H1 (cell line): Measurements from ENCODE around the gene STKLD1. TPM values are rescaled to one million over a fixed set of nuclear protein-coding genes. Genes with fewer than 3 reads are reported as not detected.

Experiments
- CTCF ChIA-PET: fragments of 300-600 bp; sonication (Branson Sonifier 250); formaldehyde crosslinking; loops from one replicate; lab custom pipeline; 2021; ENCODE audit not compliant: partially characterized antibody; lab: Charles Lee
- POLR2A ChIA-PET: fragments of 300-600 bp; sonication (Branson Sonifier 250); formaldehyde crosslinking; loops from one replicate; lab custom pipeline; 2021; ENCODE audit warnings: inconsistent platforms; ENCODE audit not compliant: partially characterized antibody; lab: Charles Lee
- DNase-seq, 2 experiments: peaks; one replicate each; pipeline versions ENCODE4 v3.0.0 to v3.0.0-alpha.2; 2010 to 2022; ENCODE audit warnings: low spot score in 2 of 2, low read depth in 1 of 2, mixed read lengths in 1 of 2
- FAIRE-seq: peaks from 2 replicates; lab custom pipeline; 2011; peaks lifted over from hg19 to GRCh38; lab: Jason Lieb, UNC
- H2AFZ ChIP-seq: 2 replicates; pipeline ENCODE4 v1.8.1; 2012; ENCODE audit warnings: low read length, inconsistent platforms
- H2AK5ac ChIP-seq: 2 replicates; pipeline ENCODE4 v1.6.1; 2013; ENCODE audit warnings: low read depth, low read length
- H2BK120ac ChIP-seq: replicated peaks from 2 replicates; pipeline ENCODE3; 2013; ENCODE audit warnings: low read depth, low read length, inconsistent platforms
- H2BK12ac ChIP-seq: 2 replicates; pipeline ENCODE4 v1.6.1; 2013; ENCODE audit warnings: low read depth, low read length
- H2BK15ac ChIP-seq: 2 replicates; pipeline ENCODE4 v1.6.1; 2013; ENCODE audit warnings: low read length
- H2BK20ac ChIP-seq: 2 replicates; pipeline ENCODE4 v1.6.1; 2013; ENCODE audit warnings: low read length
- H2BK5ac ChIP-seq: 2 replicates; pipeline ENCODE4 v1.6.1; 2013; ENCODE audit warnings: low read depth, low read length
- H3K14ac ChIP-seq: 2 replicates; pipeline ENCODE4 v1.6.1; 2013; ENCODE audit warnings: inconsistent platforms; ENCODE audit not compliant: insufficient read length
- H3K18ac ChIP-seq: 2 replicates; pipeline ENCODE4 v1.6.1; 2013; ENCODE audit warnings: low read length; ENCODE audit errors: extremely low read depth
- H3K23ac ChIP-seq: 2 replicates; pipeline ENCODE4 v1.6.1; 2013; ENCODE audit warnings: inconsistent platforms; ENCODE audit not compliant: insufficient read length
- H3K23me2 ChIP-seq: 2 replicates; pipeline ENCODE4 v1.6.1; 2013; ENCODE audit warnings: low read depth, low read length
- H3K27ac ChIP-seq: 2 replicates; pipeline ENCODE4 v1.6.1; 2011; ENCODE audit warnings: low read depth, low read length, inconsistent platforms
- H3K27me3 ChIP-seq, 4 experiments: replicated peaks in 1 of 4; 1 replicate in 1 of 4; 2 replicates in 3 of 4; pipeline versions ENCODE4 v1.6.1 to v1.8.1; 2011 to 2013; ENCODE audit warnings: low read length in 3 of 4, mild to moderate bottlenecking in 3 of 4, inconsistent platforms in 2 of 4, mixed read lengths in 2 of 4, moderate library complexity in 1 of 4; ENCODE audit not compliant: control insufficient read depth in 3 of 4, insufficient read depth in 3 of 4; ENCODE audit errors: extremely low read depth in 1 of 4
- H3K36me3 ChIP-seq, 4 experiments: 2 replicates each; pipeline versions ENCODE4 v1.6.1 to v1.8.1; 2011 to 2013; ENCODE audit warnings: mild to moderate bottlenecking in 4 of 4, low read length in 3 of 4, moderate library complexity in 2 of 4, control low read depth in 1 of 4, inconsistent platforms in 1 of 4; ENCODE audit not compliant: insufficient read depth in 4 of 4, control insufficient read depth in 2 of 4
- H3K4ac ChIP-seq: replicated peaks from 2 replicates; pipeline ENCODE3; 2013; ENCODE audit warnings: low read length, low read depth, mixed read lengths, inconsistent platforms; ENCODE audit not compliant: insufficient read length
- H3K4me1 ChIP-seq, 4 experiments: replicated peaks in 1 of 4; 1 replicate in 1 of 4; 2 replicates in 3 of 4; pipeline versions ENCODE4 v1.6.1 to v1.8.1; 2011 to 2013; ENCODE audit warnings: low read length in 3 of 4, inconsistent platforms in 2 of 4, mixed read lengths in 1 of 4; ENCODE audit not compliant: insufficient read depth in 4 of 4, control insufficient read depth in 3 of 4
- H3K4me2 ChIP-seq, 2 experiments: 2 replicates each; pipeline versions ENCODE4 v1.6.1 to v1.8.1; 2011 to 2013; ENCODE audit warnings: low read depth in 2 of 2, low read length in 2 of 2, control low read depth in 1 of 2, inconsistent platforms in 1 of 2, mild to moderate bottlenecking in 1 of 2; ENCODE audit not compliant: insufficient read depth in 1 of 2
- H3K4me3 ChIP-seq, 4 experiments: fragments of 200-600, 300-600 bp in 1 of 4; sonication (generic), shearing (Covaris generic), sonication (Bioruptor Twin) in 1 of 4; 2 replicates each; pipeline versions ENCODE4 v1.5.1 to v1.8.1; 2011 to 2016; ENCODE audit warnings: low read length in 4 of 4, low read depth in 3 of 4, control low read depth in 2 of 4, inconsistent platforms in 2 of 4, mild to moderate bottlenecking in 2 of 4, mixed read lengths in 1 of 4, moderate library complexity in 1 of 4; ENCODE audit not compliant: insufficient read depth in 2 of 4; ENCODE audit errors: extremely low read depth in 1 of 4
- H3K56ac ChIP-seq: replicated peaks from 2 replicates; pipeline ENCODE3; 2013; ENCODE audit warnings: low read depth, mild to moderate bottlenecking, mixed read lengths, low read length, inconsistent platforms; ENCODE audit not compliant: insufficient read length
- H3K79me1 ChIP-seq: 2 replicates; pipeline ENCODE4 v1.6.1; 2013; ENCODE audit warnings: low read depth, low read length, control low read depth
- H3K79me2 ChIP-seq, 2 experiments: 2 replicates each; pipeline versions ENCODE4 v1.6.1 to v1.8.1; 2012 to 2013; ENCODE audit warnings: low read length in 2 of 2, mild to moderate bottlenecking in 2 of 2, inconsistent platforms in 1 of 2; ENCODE audit not compliant: insufficient read depth in 2 of 2, control insufficient read depth in 1 of 2
- H3K9ac ChIP-seq, 4 experiments: replicated peaks in 1 of 4; 1 replicate in 1 of 4; 2 replicates in 3 of 4; pipeline versions ENCODE4 v1.6.1 to v1.8.1; 2011 to 2013; ENCODE audit warnings: low read depth in 3 of 4, low read length in 3 of 4, control low read depth in 2 of 4, mild to moderate bottlenecking in 2 of 4, moderate library complexity in 2 of 4, inconsistent platforms in 1 of 4; ENCODE audit errors: extremely low read depth in 1 of 4
- H3K9me3 ChIP-seq, 2 experiments: 2 replicates each; pipeline versions ENCODE4 v1.6.1 to v1.8.1; 2012 to 2013; ENCODE audit warnings: mild to moderate bottlenecking in 2 of 2, moderate library complexity in 2 of 2, control low read depth in 1 of 2, inconsistent platforms in 1 of 2, low read depth in 1 of 2, low read length in 1 of 2, mixed read lengths in 1 of 2; ENCODE audit not compliant: insufficient read depth in 2 of 2
- H4K20me1 ChIP-seq, 2 experiments: replicated peaks in 1 of 2; 2 replicates each; pipeline versions ENCODE3 to v1.8.1; 2011 to 2013; ENCODE audit warnings: inconsistent platforms in 2 of 2, low read length in 2 of 2, mild to moderate bottlenecking in 1 of 2; ENCODE audit not compliant: insufficient read depth in 2 of 2, control insufficient read depth in 1 of 2
- H4K5ac ChIP-seq: 2 replicates; pipeline ENCODE4 v1.6.1; 2013; ENCODE audit warnings: low read length, low read depth, mixed read lengths, inconsistent platforms; ENCODE audit not compliant: insufficient read length
- H4K8ac ChIP-seq: 2 replicates; pipeline ENCODE4 v1.8.0; 2013; ENCODE audit warnings: mild to moderate bottlenecking, moderate library complexity, low read length, inconsistent platforms; ENCODE audit not compliant: insufficient read depth; ENCODE audit errors: extremely low read depth
- H4K91ac ChIP-seq: replicated peaks from 2 replicates; pipeline ENCODE3; 2013; ENCODE audit warnings: low read length, mixed read lengths, inconsistent platforms; ENCODE audit not compliant: insufficient read length
- POLR2AphosphoS5 ChIP-seq: IDR thresholded peaks from 2 replicates; pipeline ENCODE4 v1.6.1; 2011; ENCODE audit warnings: low read depth, low read length
- SAP30 ChIP-seq: fragments of 300-600 bp; sonication (generic); IDR thresholded peaks from 2 replicates; pipeline ENCODE4 v1.7.1; 2012; ENCODE audit warnings: low read length, moderate library complexity, mild to moderate bottlenecking, inconsistent platforms; ENCODE audit not compliant: insufficient read depth, insufficient replicate concordance
- WGBS, 2 experiments: shearing (Covaris generic) in 1 of 2; methylation state at CpG; one replicate each; pipeline versions ENCODE4 v1.1.6 to v1.1.7; 2013 to 2015; ENCODE audit warnings: low lambda C conversion rate in 2 of 2, mixed read lengths in 2 of 2, inconsistent platforms in 1 of 2, low coverage in 1 of 2, missing lambda C conversion rate in 1 of 2; ENCODE audit not compliant: insufficient replicate concordance in 2 of 2, insufficient coverage in 1 of 2, insufficient read length in 1 of 2; ENCODE audit errors: extremely low coverage in 1 of 2, missing lambda C conversion rate in 1 of 2; 5-methylcytosine and 5-hydroxymethylcytosine counted together
- polyA plus RNA-seq, 7 experiments: library from polyadenylated mRNA; depleted of rRNA in 3 of 7; stranded (reverse) in 5 of 7; unstranded in 2 of 7; fragments of >200 nt in 5 of 7; fragments of 200-250 nt in 2 of 7; gene quantifications; 1 replicate in 5 of 7; 2 replicates in 1 of 7; 4 replicates in 1 of 7; pipeline versions ENCODE4 v1.2.1 to v1.2.3, GENCODE V29; 2011 to 2013; ENCODE audit warnings: missing spikeins in 2 of 7, mixed read lengths in 2 of 7
- total RNA-seq: library from RNA; stranded (reverse); fragmentation: NEBNext Ultra II Directional; extraction: Animal tissue kit (Norgen Biotek cat#: 25700); gene quantifications from 2 replicates; pipeline ENCODE4 v1.2.1, GENCODE V29; 2021

The STKLD1 gene
- total and polyA plus RNA-seq, 2 of the 8 experiments (the other 6 are each of a cell fraction or from before 2014, with no cell fraction given): 0.26 TPM; not detected in 1

DNA sequence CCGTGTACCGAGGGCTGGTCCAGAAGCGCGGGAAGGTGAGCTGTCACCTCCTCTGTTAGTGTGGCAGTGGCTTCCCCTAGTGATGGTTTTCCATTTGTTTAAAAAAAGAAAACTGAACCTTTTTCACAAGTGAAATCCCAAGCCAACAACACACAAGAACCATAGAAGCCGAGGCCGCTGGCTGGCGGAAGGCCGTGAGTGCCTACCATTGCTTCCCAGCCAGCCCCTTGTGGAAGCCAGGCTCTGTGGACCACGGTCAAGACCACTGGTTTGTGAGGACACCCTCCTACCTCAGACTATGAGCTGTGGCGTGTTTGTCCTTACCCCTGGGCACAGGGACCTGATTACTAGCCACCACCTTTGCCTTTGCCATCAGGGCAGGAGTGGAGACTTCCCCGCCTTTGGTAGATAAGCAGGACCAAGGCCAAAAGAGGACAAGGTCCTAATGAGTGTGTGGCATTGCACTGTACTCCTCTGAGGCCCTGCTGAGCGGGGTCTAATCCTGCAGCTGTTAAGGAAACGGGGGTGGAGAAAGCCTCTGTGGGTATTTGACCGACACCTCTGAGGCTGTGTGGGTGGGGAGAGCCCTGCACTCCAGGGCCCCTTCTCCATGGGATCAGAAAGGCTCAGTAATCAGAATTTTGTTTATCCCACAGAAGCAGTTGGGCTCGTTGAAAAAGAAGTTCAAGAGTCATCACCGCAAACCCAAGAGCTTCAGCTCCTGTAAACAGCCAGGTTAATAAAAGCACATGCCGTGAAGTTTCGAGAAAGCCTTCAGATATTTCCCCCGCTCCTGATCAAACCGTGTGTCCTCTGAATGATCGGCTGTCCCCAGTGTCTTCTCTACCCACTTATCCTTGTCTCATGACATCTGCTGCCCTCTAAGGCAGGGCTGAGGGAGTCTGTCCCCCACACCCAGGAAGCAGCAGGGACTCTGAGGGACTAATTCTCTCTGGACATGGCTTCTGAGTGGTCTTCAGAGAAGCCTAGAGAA lies 15.5 kb upstream of the STKLD1 start:
- H3K27ac ChIP-seq: no peak overlapping the region
- ChIA-PET POLR2A (interaction anchor here (1.0 to 16.1 kb wide), 3 partner anchors 11 to 78 kb away, joined by 3 to 461 read pairs (median 303); partner anchors contain the start of genes MED22, RPL7A, STKLD1 and SURF4), CTCF (interaction anchor here (0.8 to 8.2 kb wide), 13 partner anchors 10 to 174 kb away, joined by 3 to 90 read pairs (median 9); partner anchors contain the start of genes ADAMTS13 and STKLD1)
- H2BK20ac ChIP-seq: no peak overlapping the region
- no peak overlapping the region for H2AK5ac ChIP-seq
- H3K14ac ChIP-seq: no peak overlapping the region
- no peak overlapping the region for H2AFZ ChIP-seq
- no peak overlapping the region for H2BK120ac ChIP-seq
- no peak for FAIRE-seq
- H3K79me1 ChIP-seq: peaks cover 2% of the 10 kb centered on the region; the same call in 1 of the 2 replicates
- peak; percentile 20; the same call in 1 of the 2 replicates for TF ChIP-seq POLR2AphosphoS5
- TF ChIP-seq SAP30: no peak
- H3K4ac ChIP-seq: no peak overlapping the region
- no peaks in the 10 kb centered on the region for H3K27me3 ChIP-seq
- H3K4me1 ChIP-seq: peaks cover 0 to 8% (median 3%) of the 10 kb centered on the region in 4 experiments; a peak in 4 of 7 replicates
- no peak overlapping the region for H3K56ac ChIP-seq
- no peak overlapping the region for H3K18ac ChIP-seq
- 91% methylated on average over 21 of the region's 21 CpGs; no CpG with 5 or more reads in 1 of the 2 experiments for WGBS, 2 experiments
- no peak overlapping the region for H2BK5ac ChIP-seq
- peaks cover 0 to 16% of the 10 kb centered on the region in 2 experiments; a peak in 2 of 4 replicates for H3K79me2 ChIP-seq
- no peak overlapping the region for H4K91ac ChIP-seq
- H3K4me3 ChIP-seq: no peak overlapping the region
- H4K5ac ChIP-seq: no peak overlapping the region
- H2BK15ac ChIP-seq: no peak overlapping the region
- H3K23ac ChIP-seq: no peak overlapping the region
- peaks cover 2% of the 10 kb centered on the region; the same call in 1 of the 2 replicates for H3K23me2 ChIP-seq
- H3K36me3 ChIP-seq: peaks cover 10 to 49% (median 37%) of the 10 kb centered on the region in 4 experiments
- H3K9ac ChIP-seq: no peak overlapping the region
- DNase-seq: no peak
- no peak overlapping the region for H4K8ac ChIP-seq
- peaks cover 18 to 19% of the 10 kb centered on the region in 2 experiments for H4K20me1 ChIP-seq
- no peak overlapping the region for H3K4me2 ChIP-seq
- H3K9me3 ChIP-seq: no peaks in the 10 kb centered on the region
- no peak overlapping the region for H2BK12ac ChIP-seq
